GM19035 (cell line): ENCODE data around the gene MAN2B2.
"Not testable (repeated sequence)": the region's sequence is repeated elsewhere in the genome, so short reads cannot be mapped to it uniquely, and the experiment has no call there.

Experiments used
- ATAC-seq: cut with Tn5 transposase; IDR thresholded peaks from one replicate; pipeline ENCODE4 v1.9.1; 2021; ENCODE audit not compliant: unreplicated experiment

The MAN2B2 gene

DNA sequence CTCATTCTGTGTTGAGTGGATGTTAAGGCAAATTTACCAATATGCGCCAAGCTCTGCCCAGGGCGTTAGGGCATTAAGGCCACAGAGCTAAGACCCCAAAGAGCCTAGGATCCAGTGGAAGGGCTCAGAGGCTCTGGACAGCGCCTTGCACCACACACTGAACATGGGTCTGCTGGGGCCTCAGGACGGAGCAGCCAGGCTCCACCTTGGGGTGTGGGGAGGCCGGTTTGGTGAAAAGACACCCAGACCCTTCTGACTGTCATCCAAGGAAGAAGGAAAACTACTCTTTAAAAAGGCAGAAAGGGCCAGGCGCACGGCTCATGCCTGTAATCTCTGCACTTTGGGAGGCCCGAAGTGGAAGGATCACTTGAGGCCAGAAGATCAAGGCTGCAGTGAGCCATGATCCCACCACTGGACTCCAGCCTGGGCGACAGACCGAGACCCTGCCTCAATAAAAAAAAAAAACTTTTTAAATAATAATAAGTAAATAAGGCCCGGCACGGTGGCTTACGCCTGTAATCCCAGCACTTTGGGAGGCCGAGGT lies 64.2 kb downstream of the MAN2B2 start:
- ATAC-seq = no peak

- peak; percentile 78 for ATAC-seq
Observed at GRCh38 chr4:6640292-6641163, 65.5 kb downstream of the MAN2B2 start, which contains the start of gene MRFAP1. TSS of gene MRFAP1 (plus strand) at chr4:6640685. CDS start at chr4:6640863, 178 bp downstream.

- peak; percentile 36 for ATAC-seq
Observed at GRCh38 chr4:6641164-6641970, 66.4 kb downstream of the MAN2B2 start.

- ATAC-seq = no peak
Observed at GRCh38 chr4:6641971-6642320, 67.0 kb downstream of the MAN2B2 start.

DNA sequence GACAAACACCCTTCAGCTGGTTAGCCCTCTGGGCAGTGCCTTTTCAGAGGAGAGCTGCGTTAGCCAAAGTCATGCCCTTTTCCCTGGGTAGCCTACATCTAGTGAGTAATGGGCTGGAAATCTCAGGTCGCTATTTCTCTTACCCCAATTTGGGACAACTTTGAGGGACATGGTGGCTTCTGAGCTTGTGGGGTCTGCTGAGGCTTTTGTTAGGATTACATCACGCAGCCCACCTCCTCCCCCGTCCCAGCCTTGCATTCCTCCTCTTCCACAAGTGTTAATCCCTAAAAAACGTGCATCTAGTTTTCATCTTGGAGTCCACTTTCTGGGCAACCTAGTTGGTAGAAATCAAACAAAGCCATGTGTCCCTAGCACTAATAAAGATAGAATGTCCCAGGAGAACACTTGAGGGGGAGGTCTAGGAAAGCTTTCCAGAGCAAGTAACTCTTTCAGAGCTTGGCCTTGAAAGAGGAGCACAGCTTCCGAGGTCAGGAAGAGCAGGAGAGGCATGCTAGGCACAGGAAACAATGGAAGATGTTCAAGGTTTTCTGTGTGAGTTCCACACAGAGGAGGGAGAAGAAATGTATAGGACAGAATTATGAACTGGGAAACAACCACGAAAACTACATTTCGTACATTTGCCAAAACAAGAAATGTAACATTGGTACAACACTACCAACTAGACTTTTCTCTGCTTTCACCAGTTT lies 68.3 kb downstream of the MAN2B2 start:
- ATAC-seq = no peak

DNA sequence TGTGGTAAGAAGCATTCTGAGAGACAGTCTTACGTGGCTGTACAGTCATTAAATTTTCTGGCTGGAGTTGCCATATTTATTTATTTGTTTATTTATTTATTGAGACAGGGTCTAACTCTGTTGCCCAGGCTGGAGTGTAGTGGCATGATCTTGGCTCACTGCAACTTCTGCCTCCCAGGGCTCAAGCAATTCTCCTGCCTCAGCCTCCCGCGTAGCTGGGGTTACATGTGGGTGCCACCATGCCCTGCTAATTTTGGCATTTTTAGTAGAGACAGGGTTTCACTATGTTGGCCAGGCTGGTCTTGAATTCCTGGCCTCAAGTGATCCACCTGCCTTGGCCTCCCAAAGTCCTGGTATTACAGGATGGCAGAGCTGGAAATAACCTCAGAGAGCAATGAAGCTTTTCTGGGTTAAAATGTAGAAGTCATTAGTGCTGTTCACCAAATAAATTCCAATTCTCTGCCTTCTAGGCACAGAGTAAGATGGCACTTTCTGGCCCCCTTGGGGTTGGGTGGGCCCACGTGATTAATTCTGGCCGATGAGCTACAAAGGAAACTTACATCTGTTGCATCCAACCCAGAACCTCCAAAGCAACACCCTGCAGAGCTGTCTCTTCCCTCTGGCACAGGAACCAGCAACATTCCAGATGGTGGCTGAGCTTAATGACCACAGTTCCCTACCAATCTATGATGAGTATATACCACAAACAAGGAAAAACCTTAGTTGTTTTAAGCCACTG lies 70.0 kb downstream of the MAN2B2 start:
- ATAC-seq = no peak

- no peak for ATAC-seq
Observed at GRCh38 chr4:6647169-6647568, 72.2 kb downstream of the MAN2B2 start.

GRCh38 chr4:6647582-6648230 lies 72.7 kb downstream of the MAN2B2 start:
- no peak for ATAC-seq

DNA sequence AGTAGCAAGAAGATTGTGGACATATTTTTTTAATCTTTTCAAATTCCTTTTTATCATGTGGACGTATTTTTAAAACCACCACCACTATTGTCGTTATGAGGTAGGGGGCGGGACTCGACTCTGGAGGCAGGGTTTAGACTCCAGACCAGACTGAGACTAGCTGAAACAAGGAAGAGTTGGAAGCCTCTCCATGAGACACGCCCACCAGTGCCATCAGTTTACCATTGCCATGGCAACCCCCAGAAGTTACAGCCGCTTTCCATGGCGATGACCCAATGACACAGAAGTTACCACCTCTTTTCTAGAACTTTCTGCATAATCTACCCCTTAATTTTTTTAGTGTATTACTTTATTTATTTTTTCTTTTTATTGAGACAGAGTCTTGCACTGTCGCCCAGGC lies 74.2 kb downstream of the MAN2B2 start:
- ATAC-seq = no peak

DNA sequence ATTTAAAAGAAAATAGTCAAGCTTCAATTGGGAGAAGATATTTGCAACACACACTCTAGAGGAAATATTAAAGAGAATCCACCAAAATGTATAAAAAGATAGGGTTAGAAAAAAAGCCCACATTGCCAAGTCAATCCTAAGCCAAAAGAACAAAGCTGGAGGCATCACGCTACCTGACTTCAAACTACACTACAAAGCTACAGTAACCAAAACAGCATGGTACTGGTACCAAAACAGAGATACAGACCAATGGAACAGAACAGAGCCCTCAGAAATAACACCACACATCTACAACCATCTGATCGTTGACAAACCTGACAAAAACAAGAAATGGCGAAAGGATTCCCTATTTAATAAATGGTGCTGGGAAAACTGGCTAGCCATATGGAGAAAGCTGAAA lies 79.2 kb downstream of the MAN2B2 start:
- ATAC-seq = not testable (repeated sequence)

GRCh38 chr4:6655291-6655690 lies 80.3 kb downstream of the MAN2B2 start:
- ATAC-seq = not testable (repeated sequence)

DNA sequence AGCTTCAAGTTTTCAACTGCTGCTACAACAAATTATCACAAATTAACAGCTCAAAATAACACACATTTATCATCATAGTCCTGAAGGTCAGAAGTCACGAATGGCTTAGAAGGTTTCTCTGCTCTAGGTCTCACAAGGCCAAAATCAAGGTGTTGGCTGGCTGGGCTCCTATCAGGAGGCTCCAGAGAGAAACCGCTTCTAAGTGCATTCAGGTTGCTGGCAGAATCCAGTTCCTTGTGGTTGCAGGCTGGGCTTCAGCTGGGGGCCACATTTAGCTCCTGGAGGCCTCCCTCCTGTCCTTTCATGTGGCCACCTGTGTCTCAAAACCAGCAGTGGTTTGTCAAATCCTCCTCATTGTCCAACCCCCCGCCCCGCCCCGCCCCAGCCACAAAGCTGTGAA lies 80.9 kb downstream of the MAN2B2 start:
- ATAC-seq = no peak

DNA sequence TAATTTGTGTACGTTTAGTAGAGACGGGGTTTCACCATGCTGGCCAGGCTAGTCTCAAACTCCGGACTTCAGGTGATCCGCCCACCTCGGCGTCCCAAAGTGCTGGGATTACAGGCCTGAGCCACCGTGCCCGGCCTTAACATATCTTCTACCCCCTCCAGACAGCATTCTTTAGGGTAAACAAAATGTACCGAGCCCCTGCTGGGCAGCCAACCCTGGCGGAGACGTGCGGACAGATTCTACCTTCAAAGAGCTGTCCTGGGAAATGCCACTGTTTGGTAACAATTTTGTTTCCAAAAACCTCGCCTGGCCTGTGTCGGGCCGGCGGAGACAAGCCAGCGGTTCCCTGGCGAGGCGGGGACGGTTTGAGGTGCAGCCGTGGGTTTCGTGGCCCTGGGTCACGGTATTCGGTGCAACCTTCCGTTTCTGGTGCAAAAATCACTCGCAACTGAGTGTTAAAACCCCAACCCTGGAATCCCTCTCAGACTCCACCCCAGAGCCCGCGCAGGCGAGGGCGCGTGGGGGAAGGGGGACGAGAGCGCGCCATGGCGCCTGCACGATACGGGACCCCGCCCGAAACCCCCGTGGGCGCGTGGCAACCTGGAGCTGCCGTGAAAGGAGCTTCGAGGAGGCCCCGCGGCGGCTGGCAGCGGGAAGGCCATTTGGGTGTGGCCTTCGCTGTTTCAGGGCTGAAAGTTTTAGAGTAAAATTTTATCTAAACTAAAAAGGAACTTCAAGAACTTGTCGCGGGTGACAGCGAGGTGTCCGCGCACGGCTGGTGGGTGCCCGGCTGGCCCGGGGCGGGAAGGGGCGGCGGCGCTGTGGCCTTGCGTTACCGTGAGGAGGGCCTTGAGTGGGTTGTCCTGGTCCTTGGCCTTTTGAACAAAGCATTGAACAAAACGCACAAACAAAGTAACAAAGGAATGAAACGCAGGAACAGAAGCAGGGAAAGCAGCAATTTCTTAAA lies 82.5 kb downstream of the MAN2B2 start:
- no peak for ATAC-seq

DNA sequence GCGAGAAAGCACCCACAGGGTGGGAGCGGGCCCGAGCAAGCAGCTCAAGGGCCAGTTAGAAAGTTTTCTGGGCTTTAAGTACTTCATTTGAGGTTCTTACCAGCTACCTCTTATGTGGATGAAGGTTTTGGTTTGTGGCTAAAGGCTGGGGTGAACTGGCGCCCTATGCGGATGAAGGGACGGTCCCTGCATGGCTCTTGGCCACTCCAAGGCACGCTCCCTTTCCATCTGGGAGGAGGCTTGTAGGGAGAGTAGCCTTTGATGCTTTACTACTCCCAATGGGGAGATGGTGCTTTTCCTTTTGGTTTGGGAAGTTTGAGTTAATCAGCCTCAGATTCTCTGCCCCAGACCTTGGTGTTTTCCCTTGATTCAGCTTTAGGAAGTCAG lies 83.2 kb downstream of the MAN2B2 start:
- ATAC-seq = no peak

- no peak for ATAC-seq
Observed at GRCh38 chr4:6658597-6659075, 83.6 kb downstream of the MAN2B2 start.

- no peak for ATAC-seq
Observed at GRCh38 chr4:6659897-6660296, 84.9 kb downstream of the MAN2B2 start.

DNA sequence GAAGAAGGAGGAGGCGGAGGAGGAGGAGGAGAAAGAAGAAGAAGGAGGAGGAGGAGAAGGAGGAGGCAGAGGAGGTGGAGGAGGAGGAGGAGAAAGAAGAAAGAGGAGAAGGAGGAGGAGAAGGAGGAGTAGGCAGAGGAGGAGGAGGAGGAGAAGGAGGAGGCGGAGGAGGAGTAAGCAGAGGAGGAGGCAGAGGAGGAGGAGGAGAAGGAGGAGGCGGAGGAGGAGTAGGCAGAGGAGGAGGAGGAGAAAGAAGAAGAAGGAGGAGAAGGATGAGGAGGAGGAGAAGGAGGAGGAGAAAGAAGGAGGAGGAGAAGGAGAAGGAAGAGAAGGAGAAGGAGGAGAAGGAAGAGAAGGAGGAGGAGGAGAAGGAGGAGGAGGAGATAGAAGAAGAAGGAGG lies 85.4 kb downstream of the MAN2B2 start:
- ATAC-seq = no peak

DNA sequence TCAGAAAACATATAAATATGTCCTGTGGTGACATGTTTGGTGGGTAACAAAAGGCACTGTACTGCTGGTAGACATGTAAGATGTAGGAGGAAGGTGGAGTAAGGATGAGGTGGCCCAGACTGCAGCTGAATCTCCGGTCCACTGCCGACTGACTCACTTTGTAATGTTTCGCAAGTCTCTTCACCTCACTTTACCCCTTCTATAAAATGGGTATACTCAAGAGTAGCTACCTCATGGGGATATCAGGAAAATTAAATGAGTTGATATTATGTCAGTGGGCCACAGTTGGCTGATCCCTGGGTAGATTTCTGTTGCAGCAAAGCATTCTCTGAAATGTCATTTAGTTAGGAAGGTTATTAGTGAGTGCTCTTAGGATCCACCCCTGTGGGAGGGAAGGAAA lies 87.6 kb downstream of the MAN2B2 start:
- no peak for ATAC-seq
